ENCODE measurements around the gene NAGLU. TPM values are rescaled to one million over a fixed set of nuclear protein-coding genes. Genes with fewer than 3 reads are reported as not detected.

NAGLU gene
- total RNA-seq, 2 experiments from 2014 or later: 7.8 TPM

DNA sequence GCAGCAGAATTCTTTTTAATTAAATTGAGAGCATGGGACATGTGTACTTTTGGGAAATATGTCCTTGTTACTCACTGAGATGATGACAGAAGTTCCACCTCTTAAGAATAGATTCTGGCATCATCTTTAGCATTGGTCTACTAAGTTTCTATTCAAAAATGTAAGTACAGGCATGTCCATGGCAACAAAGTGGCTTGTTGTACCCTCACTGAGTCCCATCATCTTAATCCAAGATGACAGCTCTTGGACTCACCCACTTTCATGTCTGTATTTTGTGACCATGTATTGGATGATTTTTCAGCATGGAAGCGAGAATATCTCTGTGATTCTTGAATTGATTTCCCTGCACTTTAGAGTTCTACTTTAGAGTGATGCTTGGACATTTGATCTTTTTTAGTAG, 33.1 kb upstream of the NAGLU start:
- TF ChIP-seq, protein P1, sequence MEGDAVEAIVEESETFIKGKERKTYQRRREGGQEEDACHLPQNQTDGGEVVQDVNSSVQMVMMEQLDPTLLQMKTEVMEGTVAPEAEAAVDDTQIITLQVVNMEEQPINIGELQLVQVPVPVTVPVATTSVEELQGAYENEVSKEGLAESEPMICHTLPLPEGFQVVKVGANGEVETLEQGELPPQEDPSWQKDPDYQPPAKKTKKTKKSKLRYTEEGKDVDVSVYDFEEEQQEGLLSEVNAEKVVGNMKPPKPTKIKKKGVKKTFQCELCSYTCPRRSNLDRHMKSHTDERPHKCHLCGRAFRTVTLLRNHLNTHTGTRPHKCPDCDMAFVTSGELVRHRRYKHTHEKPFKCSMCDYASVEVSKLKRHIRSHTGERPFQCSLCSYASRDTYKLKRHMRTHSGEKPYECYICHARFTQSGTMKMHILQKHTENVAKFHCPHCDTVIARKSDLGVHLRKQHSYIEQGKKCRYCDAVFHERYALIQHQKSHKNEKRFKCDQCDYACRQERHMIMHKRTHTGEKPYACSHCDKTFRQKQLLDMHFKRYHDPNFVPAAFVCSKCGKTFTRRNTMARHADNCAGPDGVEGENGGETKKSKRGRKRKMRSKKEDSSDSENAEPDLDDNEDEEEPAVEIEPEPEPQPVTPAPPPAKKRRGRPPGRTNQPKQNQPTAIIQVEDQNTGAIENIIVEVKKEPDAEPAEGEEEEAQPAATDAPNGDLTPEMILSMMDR (IDR thresholded peaks at IDR 0.05): no peak
- CTCF ChIA-PET: no interaction called here
- DNase-seq (no peak), ATAC-seq (ENCODE audit: poor library complexity) (no peak)
- Mint-ChIP-seq H3K4me3 (no peak overlapping the region), H3K27ac (no peak overlapping the region), H3K9me3 (no peaks in the 10 kb centered on the region), H3K4me1 (ENCODE audit: low read depth) (no peaks in the 10 kb centered on the region), H3K27me3 (no peaks in the 10 kb centered on the region), H3K36me3 (ENCODE audit: low read depth) (peaks cover 48% of the 10 kb centered on the region)
- Histone ChIP-seq H3K4me1 (ENCODE audit: insufficient read depth, low read length) (no peaks in the 10 kb centered on the region), H3K9me3 (ENCODE audit: control insufficient read depth in 1 of 2, insufficient read depth in 1 of 2, low read length in 2 of 2) (no peaks in the 10 kb centered on the region), H3K4me3 (ENCODE audit: low read length) (no peak overlapping the region), H3K27me3 (ENCODE audit: control insufficient read depth in 1 of 2, insufficient read depth in 2 of 2, low read length in 2 of 2) (no peaks in the 10 kb centered on the region), H3K27ac (ENCODE audit: low read depth in 1 of 2, low read length in 2 of 2) (no peak overlapping the region), H3K36me3 (ENCODE audit: insufficient read depth, low read length) (peaks cover 23% of the 10 kb centered on the region)
- POLR2A ChIA-PET: no interaction called here
- intact Hi-C loops (cut with DNase I, micrococcal nuclease): no loop called here

DNA sequence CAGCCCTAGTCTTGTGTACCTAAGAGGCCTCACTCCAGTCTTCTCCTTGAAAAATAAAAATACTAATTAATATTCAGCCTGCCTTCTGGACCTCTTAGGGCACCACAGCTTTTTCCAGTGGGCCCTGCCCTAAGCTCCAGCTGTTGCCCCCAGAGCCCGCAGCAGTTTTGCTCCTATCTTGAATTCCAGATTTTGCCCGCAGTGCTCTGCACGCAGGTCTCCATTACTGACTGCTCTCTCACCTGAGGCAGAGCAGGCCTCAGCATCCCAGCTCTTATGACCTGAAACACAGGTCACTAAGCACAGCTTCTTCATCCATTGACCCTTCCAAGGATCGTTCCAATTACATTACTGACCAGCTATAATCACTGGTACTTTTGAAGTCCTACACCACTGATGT, 28.4 kb upstream of the NAGLU start:
- H3K36me3 Mint-ChIP-seq (ENCODE audit: low read depth): peaks cover 40% of the 10 kb centered on the region
- Histone ChIP-seq H3K27me3 (ENCODE audit: control insufficient read depth in 1 of 2, insufficient read depth in 2 of 2, low read length in 2 of 2) (no peaks in the 10 kb centered on the region), H3K4me1 (ENCODE audit: insufficient read depth, low read length) (peaks cover 5% of the 10 kb centered on the region), H3K36me3 (ENCODE audit: insufficient read depth, low read length) (peaks cover 7% of the 10 kb centered on the region), H3K27ac (ENCODE audit: low read depth in 1 of 2, low read length in 2 of 2) (no peak overlapping the region), H3K9me3 (ENCODE audit: control insufficient read depth in 1 of 2, insufficient read depth in 1 of 2, low read length in 2 of 2) (no peaks in the 10 kb centered on the region), H3K4me3 (ENCODE audit: low read length) (no peak overlapping the region)
- intact Hi-C loops (cut with DNase I, micrococcal nuclease): no loop called here
- ChIA-PET CTCF (no interaction called here), POLR2A (no interaction called here)
- no peaks in the 10 kb centered on the region for H3K9me3 Mint-ChIP-seq
- TF ChIP-seq, protein P1 (IDR thresholded peaks at IDR 0.05): no peak
- H3K4me3 Mint-ChIP-seq: no peak overlapping the region
- no peak for ATAC-seq (ENCODE audit: poor library complexity)
- no peak overlapping the region for H3K27ac Mint-ChIP-seq
- DNase-seq: no peak
- H3K27me3 Mint-ChIP-seq: no peaks in the 10 kb centered on the region
- no peaks in the 10 kb centered on the region for H3K4me1 Mint-ChIP-seq (ENCODE audit: low read depth)

DNA sequence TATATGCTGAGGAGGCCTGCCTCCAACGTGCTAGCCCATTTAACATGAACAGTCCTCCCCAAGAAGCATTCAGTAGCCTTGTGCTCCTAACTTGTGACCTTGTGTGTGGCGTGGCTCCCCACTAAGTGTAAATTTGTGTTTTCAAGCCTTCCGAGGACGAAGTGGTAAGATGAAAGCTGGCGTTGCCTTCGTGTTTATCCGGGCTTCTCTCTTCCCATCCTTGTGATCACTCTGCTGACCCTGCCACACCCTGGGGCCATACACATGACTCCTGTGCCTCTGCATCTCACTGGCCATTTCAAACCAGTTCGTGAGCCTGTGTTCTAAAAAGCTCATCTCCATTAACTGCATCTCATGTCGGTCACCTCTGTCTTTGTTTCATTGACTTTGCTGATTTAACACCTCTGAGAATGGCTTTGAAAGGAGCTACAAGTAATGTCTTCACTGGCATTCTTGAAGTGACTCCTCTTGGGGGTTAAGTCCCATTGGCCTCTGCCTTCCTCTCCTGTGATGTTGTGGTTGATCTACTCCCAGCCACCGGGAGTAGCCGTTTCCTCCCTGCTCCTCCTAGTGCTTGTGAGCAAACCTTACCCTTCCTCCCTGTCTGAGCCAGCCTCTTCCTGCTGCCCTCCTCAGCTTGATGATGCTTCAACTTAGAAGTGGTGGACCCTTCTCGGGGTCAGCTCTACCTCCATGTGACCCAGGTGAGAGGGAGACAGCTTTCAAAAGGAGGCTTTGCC, 27.4 kb upstream of the NAGLU start:
- CTCF ChIA-PET: no interaction called here

More for the DNA sequence above, 27.4 kb upstream of the NAGLU start:
- Mint-ChIP-seq H3K4me3 (no peak overlapping the region), H3K4me1 (ENCODE audit: low read depth) (no peaks in the 10 kb centered on the region), H3K36me3 (ENCODE audit: low read depth) (peaks cover 31% of the 10 kb centered on the region), H3K27me3 (no peaks in the 10 kb centered on the region), H3K27ac (no peak overlapping the region), H3K9me3 (no peaks in the 10 kb centered on the region)
- no peaks in the 10 kb centered on the region for H3K27me3 ChIP-seq (ENCODE audit: control insufficient read depth in 1 of 2, insufficient read depth in 2 of 2, low read length in 2 of 2)
- POLR2A ChIA-PET: no interaction called here
- intact Hi-C loops (cut with DNase I, micrococcal nuclease): no loop called here
- TF ChIP-seq, protein P1 (IDR thresholded peaks at IDR 0.05): no peak
- H3K9me3 ChIP-seq (ENCODE audit: control insufficient read depth in 1 of 2, insufficient read depth in 1 of 2, low read length in 2 of 2): no peaks in the 10 kb centered on the region
- peaks cover 5% of the 10 kb centered on the region for H3K4me1 ChIP-seq (ENCODE audit: insufficient read depth, low read length)
- no peak overlapping the region for H3K27ac ChIP-seq (ENCODE audit: low read depth in 1 of 2, low read length in 2 of 2)
- DNase-seq (no peak), ATAC-seq (ENCODE audit: poor library complexity) (no peak)
- H3K36me3 ChIP-seq (ENCODE audit: insufficient read depth, low read length): peaks cover 7% of the 10 kb centered on the region
- no peak overlapping the region for H3K4me3 ChIP-seq (ENCODE audit: low read length)
